Fibroblast of the aortic adventitia (primary cell): ENCODE measurements around the gene HECW1. TPM values are rescaled to one million over a fixed set of nuclear protein-coding genes. Genes with fewer than 3 reads are reported as not detected.

ENCODE experiments used
- DNase-seq: peaks from one replicate; pipeline ENCODE4 v3.0.0-alpha.2; 2010; ENCODE audit warnings: low read depth
- H3K4me3 ChIP-seq: 2 replicates; pipeline ENCODE4 v1.5.1; 2011; ENCODE audit warnings: low read depth, mild to moderate bottlenecking, control low read depth, low read length, moderate library complexity
- total RNA-seq: library from RNA; depleted of rRNA; stranded (reverse); fragments of >200 nt; gene quantifications from 2 replicates; pipeline ENCODE4 v1.2.3, GENCODE V29; 2012; ENCODE audit warnings: low replicate concordance
- TF ChIP-seq, protein P1 (sequence below): IDR thresholded peaks from 2 replicates; pipeline ENCODE4 v1.5.1; 2011; ENCODE audit warnings: mild to moderate bottlenecking, low read length, control low read depth, inconsistent platforms; ENCODE audit not compliant: insufficient read depth

The HECW1 gene
- total RNA-seq, 1 donor, result 3.6 TPM

DNA sequence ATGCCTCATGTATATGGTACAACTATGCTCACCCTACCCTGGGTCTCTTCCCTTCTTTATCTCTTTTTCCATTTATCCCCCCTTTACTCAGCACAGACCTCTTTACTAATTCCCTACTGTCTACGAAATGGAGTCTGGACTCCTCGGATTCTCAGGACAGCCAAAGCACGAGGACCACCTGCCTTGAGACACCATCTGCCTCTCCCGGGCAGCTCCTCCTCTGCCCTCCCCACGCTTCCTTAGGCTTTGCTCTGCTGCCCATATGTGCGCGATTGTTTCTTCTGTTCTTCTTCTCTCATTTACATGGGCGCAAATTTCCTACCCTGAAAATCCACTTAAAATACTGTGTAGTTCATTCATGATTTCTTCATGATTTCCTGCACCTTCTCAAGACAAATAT lies 407.8 kb downstream of the HECW1 start:
- no peak for DNase-seq
- H3K4me3 ChIP-seq, result no peak overlapping the region

DNA sequence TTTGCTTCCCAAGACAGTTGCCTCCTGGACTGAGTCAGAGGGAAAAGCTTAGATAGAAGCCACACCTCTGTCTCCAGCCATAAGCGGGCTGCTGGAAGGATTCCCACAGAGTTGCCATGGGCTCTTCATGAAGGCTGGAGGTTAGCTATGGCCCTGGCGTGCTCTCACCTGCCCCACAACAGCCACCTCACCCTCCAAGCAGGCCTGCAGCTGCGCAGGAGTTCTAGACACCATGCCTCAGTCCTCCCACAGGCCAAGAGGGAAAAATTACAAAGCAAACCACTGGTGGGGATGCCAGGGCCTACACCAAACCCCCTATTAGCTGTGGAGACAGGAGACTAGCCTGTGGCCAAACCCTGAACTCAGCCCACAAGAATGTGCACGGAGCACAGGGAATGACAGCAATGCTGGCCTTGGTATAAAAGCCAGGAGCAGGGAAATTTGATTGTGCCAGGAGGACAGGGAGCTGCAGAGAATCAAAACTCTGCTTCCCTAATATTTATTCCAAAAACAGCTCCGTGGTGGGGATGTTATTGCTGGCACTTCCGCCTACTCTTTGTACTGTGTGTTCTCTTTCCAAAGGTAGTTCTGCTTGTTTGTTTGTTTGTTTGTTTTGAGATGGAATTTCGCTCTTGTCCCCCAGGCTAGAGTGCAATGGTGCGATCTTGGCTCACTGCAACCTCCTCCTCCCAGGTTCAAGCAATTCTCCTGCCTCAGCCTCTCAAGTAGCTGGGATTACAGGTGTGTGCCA lies 410.1 kb downstream of the HECW1 start:
- no peak overlapping the region for H3K4me3 ChIP-seq
- DNase-seq, result peak; percentile 57
- TF ChIP-seq, protein P1, sequence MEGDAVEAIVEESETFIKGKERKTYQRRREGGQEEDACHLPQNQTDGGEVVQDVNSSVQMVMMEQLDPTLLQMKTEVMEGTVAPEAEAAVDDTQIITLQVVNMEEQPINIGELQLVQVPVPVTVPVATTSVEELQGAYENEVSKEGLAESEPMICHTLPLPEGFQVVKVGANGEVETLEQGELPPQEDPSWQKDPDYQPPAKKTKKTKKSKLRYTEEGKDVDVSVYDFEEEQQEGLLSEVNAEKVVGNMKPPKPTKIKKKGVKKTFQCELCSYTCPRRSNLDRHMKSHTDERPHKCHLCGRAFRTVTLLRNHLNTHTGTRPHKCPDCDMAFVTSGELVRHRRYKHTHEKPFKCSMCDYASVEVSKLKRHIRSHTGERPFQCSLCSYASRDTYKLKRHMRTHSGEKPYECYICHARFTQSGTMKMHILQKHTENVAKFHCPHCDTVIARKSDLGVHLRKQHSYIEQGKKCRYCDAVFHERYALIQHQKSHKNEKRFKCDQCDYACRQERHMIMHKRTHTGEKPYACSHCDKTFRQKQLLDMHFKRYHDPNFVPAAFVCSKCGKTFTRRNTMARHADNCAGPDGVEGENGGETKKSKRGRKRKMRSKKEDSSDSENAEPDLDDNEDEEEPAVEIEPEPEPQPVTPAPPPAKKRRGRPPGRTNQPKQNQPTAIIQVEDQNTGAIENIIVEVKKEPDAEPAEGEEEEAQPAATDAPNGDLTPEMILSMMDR, result no peak

More for the DNA sequence above, 407.8 kb downstream of the HECW1 start:
- TF ChIP-seq, protein P1, result no peak

DNA sequence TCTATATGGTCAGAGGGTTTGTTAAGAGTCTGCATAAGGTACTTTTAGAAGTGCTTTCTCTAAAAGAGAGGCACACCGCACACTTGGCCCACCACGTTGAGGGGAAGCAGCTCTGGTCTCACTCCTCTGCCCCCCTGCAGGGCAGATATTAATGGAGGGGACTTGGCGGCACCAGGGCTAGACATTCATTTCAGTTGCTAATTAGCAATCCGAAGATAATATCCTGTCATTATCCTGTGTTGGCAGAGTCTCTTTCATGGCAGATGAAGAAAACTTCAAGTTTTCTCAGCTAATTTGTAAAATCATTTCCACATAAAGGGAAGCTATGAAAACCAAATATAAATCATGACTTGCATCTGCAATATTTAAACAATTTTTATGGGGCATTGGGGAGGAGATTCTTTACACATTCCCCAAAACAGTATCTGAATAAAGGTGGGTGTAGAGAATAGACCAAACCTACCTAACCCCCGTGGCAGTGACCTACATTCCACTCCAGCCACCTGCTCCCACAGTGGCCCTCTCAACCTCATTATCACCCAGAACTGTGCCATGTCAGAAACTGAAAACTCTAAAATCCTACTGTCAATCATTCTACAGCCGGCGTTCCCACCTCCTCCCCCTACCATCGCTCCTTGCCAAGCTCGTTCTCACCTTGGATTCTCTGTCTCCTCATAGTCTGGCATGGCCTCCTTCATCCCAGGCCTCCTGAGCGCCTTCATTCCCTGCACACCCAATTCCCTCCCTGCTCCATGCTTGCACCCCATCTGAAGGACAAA lies 416.3 kb downstream of the HECW1 start:
- DNase-seq, result no peak
- no peak overlapping the region for H3K4me3 ChIP-seq
- TF ChIP-seq, protein P1, result no peak

DNA sequence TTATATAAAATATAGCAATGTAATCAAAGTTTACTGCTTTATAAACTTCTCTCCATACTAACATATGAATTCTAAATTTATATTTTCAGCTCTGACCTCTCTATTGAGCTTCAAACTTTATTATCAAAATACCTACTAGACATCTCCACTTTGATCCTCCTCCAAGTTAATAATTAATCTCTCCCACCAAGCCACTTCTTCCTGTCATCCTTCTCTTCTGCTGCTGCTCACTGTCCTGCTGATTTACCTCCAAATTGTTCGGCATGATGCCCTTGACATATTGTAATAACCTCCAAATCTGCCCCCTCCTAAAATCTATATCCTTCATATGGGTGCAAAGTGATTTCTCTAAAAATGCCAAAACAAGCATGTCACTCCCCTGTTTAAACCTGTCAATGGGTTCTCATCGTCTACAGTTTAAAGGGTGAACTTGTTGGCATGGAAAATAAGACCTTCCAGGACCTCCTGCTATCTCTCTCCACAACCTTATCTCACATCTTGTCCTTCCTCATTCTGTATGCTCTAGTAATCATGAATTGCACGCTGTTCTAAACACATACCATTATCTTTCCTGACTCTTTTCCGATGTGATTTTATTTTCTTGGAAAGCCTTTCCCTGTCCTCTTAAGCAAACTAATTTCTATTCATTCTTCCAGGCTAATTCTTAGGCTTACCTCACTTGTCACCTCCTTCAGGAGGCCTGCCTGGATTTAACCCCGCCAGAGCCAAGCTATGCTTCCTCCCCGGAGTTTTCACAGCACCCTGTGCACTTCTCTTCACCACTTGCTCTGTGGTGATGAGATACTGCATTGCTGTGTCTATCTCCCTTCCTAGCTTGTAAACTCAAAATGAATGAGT lies 418.3 kb downstream of the HECW1 start:
- H3K4me3 ChIP-seq, result no peak overlapping the region
- DNase-seq, result no peak
- TF ChIP-seq, protein P1, result no peak

DNA sequence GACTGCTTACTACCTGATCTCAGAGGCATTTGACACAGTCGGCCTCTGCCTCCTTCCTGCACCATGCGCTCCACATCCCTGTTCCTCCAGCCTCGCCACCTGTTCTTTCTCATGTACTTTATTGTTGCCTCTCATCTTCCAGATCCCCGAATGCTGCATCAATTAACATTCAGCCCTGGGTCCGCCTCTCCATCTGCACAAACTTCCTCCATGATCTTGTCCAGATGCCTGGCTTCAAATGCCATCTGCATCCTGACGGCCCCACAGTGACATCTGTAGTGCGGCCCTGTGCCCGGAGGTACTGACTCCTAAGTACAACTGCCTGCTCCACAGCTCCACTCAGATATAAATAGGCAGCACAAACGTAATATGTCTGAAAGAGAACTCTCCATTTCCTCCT lies 419.3 kb downstream of the HECW1 start:
- TF ChIP-seq, protein P1, result no peak
- DNase-seq, result no peak
- no peak overlapping the region for H3K4me3 ChIP-seq

DNA sequence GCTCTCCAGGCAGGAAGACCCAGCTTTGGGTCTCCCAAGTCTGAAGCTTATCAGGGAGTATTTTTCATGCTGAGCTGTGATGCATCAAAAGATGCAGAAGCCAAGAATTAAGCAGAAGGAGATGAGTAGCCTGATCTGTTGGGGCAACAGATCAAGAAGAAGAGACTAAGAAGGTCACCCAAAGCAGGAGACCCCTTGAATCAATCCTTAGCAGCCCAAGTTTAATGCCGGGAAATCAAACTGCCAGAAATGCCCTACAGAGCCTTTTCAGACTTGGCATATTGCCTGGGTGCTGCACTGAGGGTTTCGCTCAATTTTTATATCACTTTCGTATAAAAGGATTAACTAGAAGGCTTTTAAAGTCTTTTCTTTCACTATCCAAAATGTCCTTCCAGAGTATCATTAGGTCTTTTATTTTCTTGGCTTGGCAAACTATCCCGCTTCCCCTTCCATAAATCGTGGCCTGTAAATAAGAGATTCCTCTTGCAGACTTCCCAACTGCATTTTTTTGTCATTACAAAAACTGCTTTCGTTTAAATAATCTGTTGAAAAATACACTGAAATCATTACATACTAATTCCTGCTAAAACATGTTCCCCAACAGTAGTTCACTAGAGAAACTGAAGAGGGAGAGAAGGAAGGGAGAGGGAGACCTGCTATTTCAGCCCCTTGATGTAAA lies 421.5 kb downstream of the HECW1 start:
- no peak overlapping the region for H3K4me3 ChIP-seq
- DNase-seq, result peak; percentile 48
- TF ChIP-seq, protein P1, result peak; percentile 6
